ENCODE results near the gene SLC22A6. TPM values are rescaled to one million over a fixed set of nuclear protein-coding genes. Genes with fewer than 3 reads are reported as not detected.

Gene SLC22A6
- total RNA-seq, 1 donor from 2014 or later = not detected

GRCh38 chr11:63014408-63015055, 29.8 kb upstream of the SLC22A6 start:
- TF ChIP-seq CTCF (IDR thresholded peaks at IDR 0.05; ENCODE audit: partially characterized antibody, unreplicated experiment) = no peak
- Mint-ChIP-seq H3K9me3 (ENCODE audit: unreplicated experiment) (peaks cover 8% of the 10 kb centered on the region), H3K27me3 (ENCODE audit: unreplicated experiment) (peaks cover 9% of the 10 kb centered on the region), H3K4me1 (ENCODE audit: low read depth, unreplicated experiment) (peaks cover 3% of the 10 kb centered on the region), H3K27ac (ENCODE audit: unreplicated experiment) (no peak overlapping the region), H3K4me3 (ENCODE audit: unreplicated experiment) (no peak overlapping the region), H3K36me3 (ENCODE audit: unreplicated experiment) (no peaks in the 10 kb centered on the region)
- no peak for DNase-seq

GRCh38 chr11:63012839-63013238, 28.1 kb upstream of the SLC22A6 start:
- peaks cover 3% of the 10 kb centered on the region for H3K9me3 Mint-ChIP-seq (ENCODE audit: unreplicated experiment)
- no peak for DNase-seq
- no peaks in the 10 kb centered on the region for H3K36me3 Mint-ChIP-seq (ENCODE audit: unreplicated experiment)
- peaks cover 3% of the 10 kb centered on the region for H3K4me1 Mint-ChIP-seq (ENCODE audit: low read depth, unreplicated experiment)
- H3K27me3 Mint-ChIP-seq (ENCODE audit: unreplicated experiment) = peaks cover 7% of the 10 kb centered on the region
- no peak for TF ChIP-seq CTCF (IDR thresholded peaks at IDR 0.05; ENCODE audit: partially characterized antibody, unreplicated experiment)
- no peak overlapping the region for H3K27ac Mint-ChIP-seq (ENCODE audit: unreplicated experiment)
- no peak overlapping the region for H3K4me3 Mint-ChIP-seq (ENCODE audit: unreplicated experiment)

GRCh38 chr11:63012430-63012829, 27.7 kb upstream of the SLC22A6 start:
- no peak for DNase-seq
- no peaks in the 10 kb centered on the region for H3K36me3 Mint-ChIP-seq (ENCODE audit: unreplicated experiment)
- no peak overlapping the region for H3K4me3 Mint-ChIP-seq (ENCODE audit: unreplicated experiment)
- H3K4me1 Mint-ChIP-seq (ENCODE audit: low read depth, unreplicated experiment) = no peaks in the 10 kb centered on the region
- peaks cover 6% of the 10 kb centered on the region for H3K27me3 Mint-ChIP-seq (ENCODE audit: unreplicated experiment)
- H3K27ac Mint-ChIP-seq (ENCODE audit: unreplicated experiment) = no peak overlapping the region
- no peak for TF ChIP-seq CTCF (IDR thresholded peaks at IDR 0.05; ENCODE audit: partially characterized antibody, unreplicated experiment)
- peaks cover 3% of the 10 kb centered on the region for H3K9me3 Mint-ChIP-seq (ENCODE audit: unreplicated experiment)

- no peaks in the 10 kb centered on the region for H3K4me1 Mint-ChIP-seq (ENCODE audit: low read depth, unreplicated experiment)
- no peaks in the 10 kb centered on the region for H3K36me3 Mint-ChIP-seq (ENCODE audit: unreplicated experiment)
- H3K27ac Mint-ChIP-seq (ENCODE audit: unreplicated experiment) = no peak overlapping the region
- H3K9me3 Mint-ChIP-seq (ENCODE audit: unreplicated experiment) = peaks cover 3% of the 10 kb centered on the region
- no peak for DNase-seq
- peaks cover 7% of the 10 kb centered on the region for H3K27me3 Mint-ChIP-seq (ENCODE audit: unreplicated experiment)
- no peak overlapping the region for H3K4me3 Mint-ChIP-seq (ENCODE audit: unreplicated experiment)
- no peak for TF ChIP-seq CTCF (IDR thresholded peaks at IDR 0.05; ENCODE audit: partially characterized antibody, unreplicated experiment)
These were observed 26.2 kb upstream of the SLC22A6 start for GRCh38 chr11:63010934-63011439.

- DNase-seq = no peak
- H3K9me3 Mint-ChIP-seq (ENCODE audit: unreplicated experiment) = no peaks in the 10 kb centered on the region
- no peaks in the 10 kb centered on the region for H3K36me3 Mint-ChIP-seq (ENCODE audit: unreplicated experiment)
- TF ChIP-seq CTCF (IDR thresholded peaks at IDR 0.05; ENCODE audit: partially characterized antibody, unreplicated experiment) = no peak
- peaks cover 3% of the 10 kb centered on the region for H3K27me3 Mint-ChIP-seq (ENCODE audit: unreplicated experiment)
- no peak overlapping the region for H3K27ac Mint-ChIP-seq (ENCODE audit: unreplicated experiment)
- H3K4me3 Mint-ChIP-seq (ENCODE audit: unreplicated experiment) = no peak overlapping the region
- no peaks in the 10 kb centered on the region for H3K4me1 Mint-ChIP-seq (ENCODE audit: low read depth, unreplicated experiment)
These were observed 23.2 kb upstream of the SLC22A6 start for GRCh38 chr11:63007920-63008319.

Data from glutamatergic neuron (in vitro differentiated cells).